GM12872 (cell line): ENCODE data around the gene COL24A1.

ENCODE experiments used
- TF ChIP-seq, protein P1 (sequence below): IDR thresholded peaks from 3 replicates; pipeline ENCODE4 v1.5.1; 2011; ENCODE audit warnings: low read depth, mild to moderate bottlenecking, low read length, moderate library complexity; ENCODE audit not compliant: insufficient read depth

The COL24A1 gene

DNA sequence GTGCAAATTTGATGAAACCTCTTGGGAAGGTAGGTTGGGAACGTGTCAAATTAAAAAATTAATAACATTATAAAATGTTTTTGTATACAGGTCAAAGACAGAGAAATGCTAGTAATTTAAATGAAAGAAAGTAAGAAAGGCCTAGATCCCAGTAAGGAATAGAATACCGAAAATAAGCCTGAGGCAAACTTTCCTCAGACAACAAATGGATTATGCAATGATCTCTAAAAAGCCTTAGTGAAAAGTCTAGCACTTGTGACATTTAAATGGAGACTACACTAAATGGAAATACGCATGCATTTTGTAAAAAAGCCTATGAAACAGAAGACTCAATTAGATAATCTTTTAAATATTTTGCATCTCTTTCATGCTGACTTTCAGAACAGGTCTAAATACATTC, 309.9 kb downstream of the COL24A1 start:
- TF ChIP-seq, protein P1, sequence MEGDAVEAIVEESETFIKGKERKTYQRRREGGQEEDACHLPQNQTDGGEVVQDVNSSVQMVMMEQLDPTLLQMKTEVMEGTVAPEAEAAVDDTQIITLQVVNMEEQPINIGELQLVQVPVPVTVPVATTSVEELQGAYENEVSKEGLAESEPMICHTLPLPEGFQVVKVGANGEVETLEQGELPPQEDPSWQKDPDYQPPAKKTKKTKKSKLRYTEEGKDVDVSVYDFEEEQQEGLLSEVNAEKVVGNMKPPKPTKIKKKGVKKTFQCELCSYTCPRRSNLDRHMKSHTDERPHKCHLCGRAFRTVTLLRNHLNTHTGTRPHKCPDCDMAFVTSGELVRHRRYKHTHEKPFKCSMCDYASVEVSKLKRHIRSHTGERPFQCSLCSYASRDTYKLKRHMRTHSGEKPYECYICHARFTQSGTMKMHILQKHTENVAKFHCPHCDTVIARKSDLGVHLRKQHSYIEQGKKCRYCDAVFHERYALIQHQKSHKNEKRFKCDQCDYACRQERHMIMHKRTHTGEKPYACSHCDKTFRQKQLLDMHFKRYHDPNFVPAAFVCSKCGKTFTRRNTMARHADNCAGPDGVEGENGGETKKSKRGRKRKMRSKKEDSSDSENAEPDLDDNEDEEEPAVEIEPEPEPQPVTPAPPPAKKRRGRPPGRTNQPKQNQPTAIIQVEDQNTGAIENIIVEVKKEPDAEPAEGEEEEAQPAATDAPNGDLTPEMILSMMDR: no peak

- TF ChIP-seq, protein P1: no peak
Measured at GRCh38 chr1:85839459-85839858, 317.1 kb downstream of the COL24A1 start.

GRCh38 chr1:85838238-85838637, 318.3 kb downstream of the COL24A1 start:
- TF ChIP-seq, protein P1: no peak

DNA sequence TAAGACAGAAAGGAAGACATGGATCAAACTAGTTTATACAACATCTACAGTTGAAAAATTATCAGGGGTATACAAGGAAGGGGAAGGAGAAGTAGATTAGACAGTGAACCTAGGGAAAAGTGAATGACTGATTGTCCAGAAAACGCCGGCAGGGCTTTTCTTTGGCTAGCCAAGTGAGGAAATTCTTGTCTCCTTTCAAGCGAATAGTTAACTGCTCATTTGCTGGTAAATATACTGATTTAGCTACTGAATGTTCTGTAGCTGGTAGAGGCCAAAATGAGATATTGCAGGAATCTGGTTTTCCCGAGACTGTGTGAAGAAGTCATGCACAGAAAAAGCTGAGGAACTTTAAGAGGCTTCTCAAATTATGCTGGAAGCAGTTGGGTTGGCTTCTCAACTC, 319.8 kb downstream of the COL24A1 start:
- TF ChIP-seq, protein P1: no peak

GRCh38 chr1:85830837-85831236, 325.7 kb downstream of the COL24A1 start:
- TF ChIP-seq, protein P1: no peak

DNA sequence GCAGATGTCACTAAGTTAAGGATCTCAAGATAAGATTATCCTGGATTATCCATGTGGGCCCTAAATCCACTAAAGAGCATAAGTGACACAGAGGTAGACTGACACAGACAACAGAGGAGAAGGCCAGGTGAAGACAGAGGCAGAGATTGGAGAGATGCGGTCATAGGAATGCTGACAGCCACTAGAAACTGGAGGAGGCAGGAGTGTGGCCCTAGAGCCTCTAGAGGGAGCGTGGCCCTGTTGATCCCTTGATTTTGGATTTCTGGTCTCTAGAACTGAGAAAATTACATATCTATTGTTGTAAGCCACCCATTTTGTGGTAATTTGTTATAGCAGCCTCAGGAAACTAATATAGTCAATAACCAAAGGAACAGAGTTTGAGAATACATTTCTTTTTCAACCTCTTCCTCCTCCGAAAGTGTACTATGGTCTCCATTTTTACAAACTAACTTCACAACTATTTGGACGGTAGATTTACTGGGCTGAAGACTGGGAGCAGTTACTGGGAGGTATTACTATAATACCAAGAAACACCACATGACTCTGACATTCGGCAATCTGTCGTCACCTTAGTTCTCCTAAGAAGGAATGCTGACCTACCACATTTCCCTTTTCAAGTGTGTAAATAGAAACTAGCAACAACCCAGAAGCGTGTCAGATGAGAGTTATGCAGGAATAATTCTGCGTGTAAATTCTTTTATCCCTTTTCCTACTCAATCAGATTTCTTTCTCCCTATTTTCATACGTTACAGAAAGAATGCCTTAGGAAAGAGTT, 332.3 kb downstream of the COL24A1 start:
- TF ChIP-seq, protein P1: no peak

DNA sequence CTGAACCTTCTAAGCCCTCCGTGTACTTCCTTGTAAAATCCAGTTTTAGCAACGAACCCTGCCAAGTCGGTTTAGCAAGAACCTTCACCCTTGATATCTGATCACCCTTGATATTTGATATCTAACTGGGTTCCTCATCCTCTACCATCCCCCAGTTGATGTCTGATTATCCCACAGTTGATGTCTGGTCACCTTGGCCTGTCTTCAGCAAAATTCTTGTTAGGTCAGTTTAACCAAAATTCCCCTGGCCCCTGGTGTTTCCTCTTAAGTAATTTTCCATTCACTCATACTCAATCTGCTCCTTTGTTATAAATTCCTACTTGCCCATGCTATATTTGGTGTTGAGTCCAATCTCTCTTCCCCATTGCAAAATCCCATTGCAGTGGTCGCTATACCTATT, 333.9 kb downstream of the COL24A1 start:
- TF ChIP-seq, protein P1: no peak
